Effector memory CD8-positive, alpha-beta T cell (primary cell): Measurements from ENCODE around the gene SEC22A.
A peak's percentile ranks its signal among the peaks of the same experiment; 100 is the strongest.

Experiments
- ATAC-seq: fragments of 150-1000 bp; cut with Tn5 transposase; replicated peaks from 2 replicates; pipeline ENCODE4 v1.10.0; 2021; ENCODE audit warnings: mild to moderate bottlenecking, moderate library complexity
- DNase-seq, 3 experiments: peaks; one replicate each; pipeline ENCODE4 v3.0.0; 2021
- H3K27ac Mint-ChIP-seq, 2 donors: one replicate each; pipeline ENCODE4 v1.8.0; 2022; ENCODE audit warnings: mild to moderate bottlenecking in 2 of 2, mixed read lengths in 2 of 2, moderate library complexity in 2 of 2
- H3K27me3 Mint-ChIP-seq, 2 donors: one replicate each; pipeline ENCODE4 v1.8.0; 2022; ENCODE audit warnings: mixed read lengths in 2 of 2
- H3K36me3 Mint-ChIP-seq: one replicate; pipeline ENCODE4 v1.8.0; 2022; ENCODE audit warnings: mild to moderate bottlenecking, moderate library complexity, mixed read lengths; ENCODE audit not compliant: insufficient read depth
- H3K4me1 Mint-ChIP-seq, 2 donors: one replicate each; pipeline ENCODE4 v1.8.0; 2022; ENCODE audit warnings: low read depth in 2 of 2, mixed read lengths in 2 of 2
- H3K4me3 Mint-ChIP-seq, 2 donors: one replicate each; pipeline ENCODE4 v1.8.0; 2022; ENCODE audit warnings: mild to moderate bottlenecking in 2 of 2, mixed read lengths in 2 of 2, moderate library complexity in 2 of 2
- H3K9me3 Mint-ChIP-seq, 2 donors: one replicate each; pipeline ENCODE4 v1.8.0; 2022; ENCODE audit warnings: mixed read lengths in 2 of 2

Gene SEC22A

DNA sequence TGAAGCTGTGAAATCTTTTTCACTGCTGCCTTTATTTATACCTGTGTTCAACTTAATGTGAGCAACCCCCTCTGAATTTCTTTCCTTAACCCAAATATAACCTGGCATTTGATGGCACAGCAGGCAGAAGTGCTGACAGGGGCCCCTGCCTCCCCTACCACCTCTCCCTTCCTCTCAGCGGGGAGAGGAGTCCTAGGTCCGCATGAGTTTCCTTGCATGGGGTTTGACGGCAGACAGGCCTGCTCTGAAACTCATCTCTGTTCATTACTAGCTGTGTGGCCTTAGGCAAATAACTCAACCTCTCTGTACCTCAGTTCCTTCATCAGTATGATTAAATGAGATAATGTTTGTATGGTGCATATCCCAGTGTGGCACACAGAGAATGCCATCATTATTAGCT, 79.7 kb downstream of the SEC22A start:
- ATAC-seq (no peak), DNase-seq (no peak)
- H3K27me3 Mint-ChIP-seq = no peaks in the 10 kb centered on the region
- no peak overlapping the region for H3K4me3 Mint-ChIP-seq
- H3K4me1 Mint-ChIP-seq = no peaks in the 10 kb centered on the region
- no peak overlapping the region for H3K27ac Mint-ChIP-seq
- H3K9me3 Mint-ChIP-seq = no peaks in the 10 kb centered on the region
- H3K36me3 Mint-ChIP-seq = no peaks in the 10 kb centered on the region

DNA sequence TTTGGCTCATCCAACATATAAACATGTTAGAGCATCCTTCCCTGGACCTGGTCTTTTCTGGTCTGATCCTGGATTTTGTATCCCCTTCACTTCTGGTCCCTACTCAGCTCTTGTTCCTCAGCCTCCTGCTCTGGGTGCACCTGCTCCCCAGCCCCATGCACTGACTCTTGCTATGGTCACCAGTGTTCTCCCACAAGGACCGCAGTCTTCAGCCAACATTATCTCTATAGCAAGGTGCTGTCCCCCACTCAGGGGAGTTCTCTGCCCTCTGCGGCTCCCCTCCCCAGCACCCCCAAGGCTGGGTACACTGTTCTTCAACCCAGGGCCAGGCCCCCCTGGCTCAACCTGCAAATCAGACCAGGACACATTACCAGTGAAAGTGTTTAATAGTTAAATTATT, 80.2 kb downstream of the SEC22A start:
- H3K4me3 Mint-ChIP-seq = no peak overlapping the region
- peak overlapping the region in 1 of 2 donors; percentile 52 for H3K27ac Mint-ChIP-seq
- ATAC-seq (no peak), DNase-seq (no peak)
- no peaks in the 10 kb centered on the region for H3K36me3 Mint-ChIP-seq
- no peaks in the 10 kb centered on the region for H3K9me3 Mint-ChIP-seq
- no peaks in the 10 kb centered on the region for H3K4me1 Mint-ChIP-seq
- H3K27me3 Mint-ChIP-seq = peaks cover 0 to 2% of the 10 kb centered on the region in 2 donors

DNA sequence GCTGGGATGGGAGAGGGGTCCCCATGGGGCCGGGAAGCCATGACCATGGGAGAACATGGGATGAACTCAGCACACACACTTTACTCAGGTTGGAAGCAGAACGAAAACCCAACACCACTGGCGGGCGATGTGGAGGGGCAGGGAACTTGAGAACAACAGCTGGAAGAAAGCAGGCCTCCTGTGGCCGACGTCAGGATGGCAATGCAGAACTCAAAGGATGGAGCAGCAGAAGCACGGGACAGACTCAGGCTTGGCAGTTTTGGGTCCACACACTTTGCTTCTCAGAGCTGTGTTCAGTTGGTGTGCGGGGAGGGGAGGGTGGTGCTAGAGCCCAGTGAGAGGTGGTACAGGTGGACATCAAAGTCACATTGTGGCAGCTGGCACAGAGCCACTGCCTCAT, 80.7 kb downstream of the SEC22A start:
- peaks cover 0 to 2% of the 10 kb centered on the region in 2 donors for H3K9me3 Mint-ChIP-seq
- H3K4me3 Mint-ChIP-seq = no peak overlapping the region
- no peak overlapping the region for H3K27ac Mint-ChIP-seq
- DNase-seq (no peak), ATAC-seq (no peak)
- H3K4me1 Mint-ChIP-seq = no peaks in the 10 kb centered on the region
- H3K27me3 Mint-ChIP-seq = peaks cover 0 to 7% of the 10 kb centered on the region in 2 donors
- H3K36me3 Mint-ChIP-seq = no peaks in the 10 kb centered on the region

DNA sequence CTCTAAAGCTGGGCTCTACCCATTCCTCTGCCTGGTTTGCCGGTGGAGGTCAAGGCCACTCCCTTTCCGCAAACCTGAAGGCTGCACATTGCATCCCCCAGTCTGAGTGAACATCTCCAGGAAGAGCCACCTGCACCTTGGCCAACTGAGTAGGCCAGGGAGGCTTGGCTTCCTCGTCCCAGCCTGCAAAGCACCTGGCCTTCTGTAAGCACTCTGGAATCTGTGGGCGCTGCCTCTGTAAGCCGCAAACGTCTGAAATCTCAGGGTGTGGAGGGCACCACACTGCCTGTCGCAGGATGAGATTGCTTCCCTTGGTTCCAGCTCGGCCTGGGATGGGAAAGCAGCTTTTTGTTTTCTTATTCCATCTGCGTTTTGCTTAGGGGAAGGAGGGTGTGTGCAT, 81.3 kb downstream of the SEC22A start:
- H3K4me3 Mint-ChIP-seq = no peak overlapping the region
- no peaks in the 10 kb centered on the region for H3K4me1 Mint-ChIP-seq
- H3K27me3 Mint-ChIP-seq = peaks cover 0 to 7% of the 10 kb centered on the region in 2 donors
- H3K9me3 Mint-ChIP-seq = peaks cover 0 to 2% of the 10 kb centered on the region in 2 donors
- no peak for DNase-seq
- H3K27ac Mint-ChIP-seq = no peak overlapping the region
- no peak for ATAC-seq
- no peaks in the 10 kb centered on the region for H3K36me3 Mint-ChIP-seq

DNA sequence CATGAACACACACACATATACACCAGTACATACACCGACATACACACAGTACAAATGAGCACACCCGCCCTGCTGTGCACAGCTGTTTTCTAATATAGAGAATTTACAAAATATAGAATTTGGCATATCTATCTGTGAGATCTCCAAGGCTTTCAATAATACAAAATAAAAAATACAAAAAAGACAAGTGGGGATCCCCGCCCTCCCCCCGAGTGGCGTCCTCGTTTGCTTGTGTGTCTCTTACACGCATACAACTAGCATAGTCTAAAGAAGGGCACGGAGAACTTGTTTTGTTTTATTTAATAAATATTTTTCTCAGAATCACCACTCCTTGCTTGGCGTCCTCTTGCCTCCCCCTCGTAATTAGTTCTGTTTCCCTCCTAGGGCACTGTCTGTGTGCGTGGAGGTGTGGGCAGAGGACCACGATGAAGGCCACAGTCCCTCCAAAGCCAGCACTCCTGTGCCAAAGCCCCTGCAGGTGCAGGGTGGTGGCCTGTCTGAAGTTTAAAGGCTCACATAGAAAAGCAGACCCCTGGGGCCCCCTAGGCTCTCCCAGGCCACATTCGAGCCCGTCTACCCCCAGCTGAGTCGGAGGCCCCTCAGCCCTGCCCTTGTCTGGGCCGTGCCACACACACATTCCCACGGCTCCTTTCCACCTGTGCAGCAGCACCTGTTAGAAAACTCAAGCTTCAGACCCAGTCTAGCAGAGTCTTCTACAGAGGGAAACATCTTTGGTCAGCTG, 82.1 kb downstream of the SEC22A start:
- no peaks in the 10 kb centered on the region for H3K36me3 Mint-ChIP-seq
- peaks cover 0 to 7% of the 10 kb centered on the region in 2 donors for H3K27me3 Mint-ChIP-seq
- H3K27ac Mint-ChIP-seq = no peak overlapping the region
- DNase-seq (no peak), ATAC-seq (no peak)
- peaks cover 0 to 2% of the 10 kb centered on the region in 2 donors for H3K9me3 Mint-ChIP-seq
- H3K4me1 Mint-ChIP-seq = no peaks in the 10 kb centered on the region
- no peak overlapping the region for H3K4me3 Mint-ChIP-seq

DNA sequence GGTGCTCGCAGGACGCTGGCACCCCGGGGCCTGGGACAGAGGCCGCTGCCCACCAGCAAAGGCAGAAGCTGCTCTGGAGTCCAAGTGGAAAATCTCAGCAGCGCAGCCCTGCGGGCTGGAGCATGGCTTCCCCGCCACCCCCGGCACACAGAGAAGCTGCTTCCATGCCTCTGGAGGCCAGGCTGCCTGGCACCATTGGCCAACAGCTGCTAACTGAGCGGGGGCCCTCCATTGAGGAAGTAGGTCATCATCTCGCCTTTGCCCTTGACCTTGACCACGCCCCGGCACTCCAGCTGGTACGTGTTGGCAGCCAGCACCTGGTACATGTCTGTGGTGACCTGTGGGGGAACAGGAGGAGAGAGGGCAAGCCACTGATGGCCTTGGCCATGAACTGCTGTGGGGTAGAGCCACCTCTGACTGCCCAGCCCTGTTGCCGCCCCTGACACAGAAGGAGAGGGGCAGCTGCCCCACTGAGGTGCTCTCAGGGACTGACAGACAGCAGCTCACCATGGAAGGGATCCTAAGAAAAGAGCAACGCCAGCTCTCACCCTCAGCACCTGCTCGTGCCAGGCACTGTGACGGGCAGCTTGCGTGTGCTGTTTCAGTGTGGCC, 82.8 kb downstream of the SEC22A start:
- ATAC-seq (no peak), DNase-seq (no peak)
- Mint-ChIP-seq H3K27me3 (peaks cover 0 to 7% of the 10 kb centered on the region in 2 donors), H3K9me3 (peaks cover 0 to 2% of the 10 kb centered on the region in 2 donors), H3K4me1 (no peaks in the 10 kb centered on the region), H3K36me3 (no peaks in the 10 kb centered on the region), H3K4me3 (no peak overlapping the region), H3K27ac (no peak overlapping the region)

GRCh38 chr3:123285066-123285465, 83.3 kb downstream of the SEC22A start:
- Mint-ChIP-seq H3K9me3 (peaks cover 0 to 2% of the 10 kb centered on the region in 2 donors), H3K27ac (no peak overlapping the region), H3K36me3 (no peaks in the 10 kb centered on the region), H3K27me3 (peaks cover 5 to 12% of the 10 kb centered on the region in 2 donors), H3K4me3 (no peak overlapping the region), H3K4me1 (no peaks in the 10 kb centered on the region)
- DNase-seq (no peak), ATAC-seq (no peak)

- ATAC-seq (no peak), DNase-seq (no peak)
- H3K27me3 Mint-ChIP-seq = peaks cover 9 to 15% of the 10 kb centered on the region in 2 donors
- no peak overlapping the region for H3K4me3 Mint-ChIP-seq
- no peak overlapping the region for H3K27ac Mint-ChIP-seq
- H3K36me3 Mint-ChIP-seq = no peaks in the 10 kb centered on the region
- H3K4me1 Mint-ChIP-seq = no peaks in the 10 kb centered on the region
- H3K9me3 Mint-ChIP-seq = peaks cover 0 to 2% of the 10 kb centered on the region in 2 donors
These were observed 83.7 kb downstream of the SEC22A start for GRCh38 chr3:123285479-123285878.

GRCh38 chr3:123285931-123286307, 84.2 kb downstream of the SEC22A start:
- Mint-ChIP-seq H3K27ac (no peak overlapping the region), H3K36me3 (no peaks in the 10 kb centered on the region), H3K4me3 (no peak overlapping the region), H3K4me1 (no peaks in the 10 kb centered on the region), H3K27me3 (peaks cover 14 to 15% of the 10 kb centered on the region in 2 donors), H3K9me3 (peaks cover 0 to 2% of the 10 kb centered on the region in 2 donors)
- ATAC-seq (no peak), DNase-seq (no peak)

GRCh38 chr3:123286308-123287023, 84.7 kb downstream of the SEC22A start:
- Mint-ChIP-seq H3K27ac (no peak overlapping the region), H3K4me3 (no peak overlapping the region), H3K27me3 (peaks cover 15 to 18% of the 10 kb centered on the region in 2 donors), H3K36me3 (no peaks in the 10 kb centered on the region), H3K9me3 (peaks cover 0 to 2% of the 10 kb centered on the region in 2 donors), H3K4me1 (no peaks in the 10 kb centered on the region)
- DNase-seq (peak in 1 of 3 experiments; percentile 33), ATAC-seq (peak; percentile 46)

- Mint-ChIP-seq H3K4me3 (no peak overlapping the region), H3K27ac (no peak overlapping the region), H3K27me3 (peaks cover 15 to 18% of the 10 kb centered on the region in 2 donors), H3K9me3 (peaks cover 0 to 2% of the 10 kb centered on the region in 2 donors), H3K4me1 (no peaks in the 10 kb centered on the region), H3K36me3 (no peaks in the 10 kb centered on the region)
- no peak for DNase-seq
- ATAC-seq = no peak
These were observed 85.6 kb downstream of the SEC22A start for GRCh38 chr3:123287051-123287961.

- Mint-ChIP-seq H3K9me3 (peaks cover 0 to 2% of the 10 kb centered on the region in 2 donors), H3K4me3 (no peak overlapping the region), H3K36me3 (no peaks in the 10 kb centered on the region), H3K27ac (no peak overlapping the region), H3K4me1 (no peaks in the 10 kb centered on the region), H3K27me3 (peaks cover 15 to 21% of the 10 kb centered on the region in 2 donors)
- DNase-seq (no peak), ATAC-seq (no peak)
These were observed 86.2 kb downstream of the SEC22A start for GRCh38 chr3:123287962-123288302.
